T47D (cell line): ENCODE data around the gene MLST8.

ENCODE experiments used
- DNase-seq, 2 experiments: peaks; one replicate each; pipeline versions ENCODE4 v3.0.0 to v3.0.0-alpha.2; 2011 to 2012; ENCODE audit warnings: low read depth in 1 of 2, low spot score in 1 of 2
- JUND ChIP-seq: IDR thresholded peaks from 2 replicates; pipeline ENCODE4 v1.6.1; 2012; ENCODE audit warnings: low read depth
- in situ Hi-C: cut with HindIII; loops from 2 replicates; pipeline ENCODE4 v1.10.0; 2016; ENCODE audit warnings: low sequenced_read_pairs, low pct_unique_long_range_greater_than_20kb

MLST8 gene

GRCh38 chr16:2165861-2166260 is 39.4 kb upstream of the MLST8 start:
- no peak for DNase-seq
- no peak for TF ChIP-seq JUND
- in situ Hi-C loops = no loop called here

- TF ChIP-seq JUND = no peak
- in situ Hi-C loops = no loop called here
- DNase-seq = peak in 1 of 2 experiments; percentile 20
These were observed 38.8 kb upstream of the MLST8 start for GRCh38 chr16:2166263-2167067.

GRCh38 chr16:2167068-2167638 is 38.1 kb upstream of the MLST8 start:
- no peak for TF ChIP-seq JUND
- DNase-seq = no peak

GRCh38 chr16:2170080-2170479 is 35.2 kb upstream of the MLST8 start:
- no peak for DNase-seq
- TF ChIP-seq JUND = no peak
- in situ Hi-C loops = no loop called here

More at GRCh38 chr16:2167068-2167638, 38.1 kb upstream of the MLST8 start:
- in situ Hi-C loops = no loop called here

- no peak for DNase-seq
- no peak for TF ChIP-seq JUND
- in situ Hi-C loops = no loop called here
These were observed 34.4 kb upstream of the MLST8 start for GRCh38 chr16:2170587-2171435.

GRCh38 chr16:2171601-2172178 is 33.6 kb upstream of the MLST8 start:
- DNase-seq = no peak
- in situ Hi-C loops = no loop called here
- no peak for TF ChIP-seq JUND

- DNase-seq = no peak
- no peak for TF ChIP-seq JUND
- in situ Hi-C loops = no loop called here
These were observed 32.4 kb upstream of the MLST8 start for GRCh38 chr16:2172688-2173335.

GRCh38 chr16:2173366-2173765 is 31.9 kb upstream of the MLST8 start:
- no peak for DNase-seq
- no peak for TF ChIP-seq JUND
- in situ Hi-C loops = no loop called here

- no peak for TF ChIP-seq JUND
- DNase-seq = no peak
- in situ Hi-C loops = no loop called here
These were observed 31.3 kb upstream of the MLST8 start for GRCh38 chr16:2173916-2174315.

- in situ Hi-C loops = no loop called here
- no peak for TF ChIP-seq JUND
- no peak for DNase-seq
These were observed 30.7 kb upstream of the MLST8 start for GRCh38 chr16:2174396-2175131.

- TF ChIP-seq JUND = no peak
- in situ Hi-C loops = no loop called here
- no peak for DNase-seq
These were observed 29.8 kb upstream of the MLST8 start for GRCh38 chr16:2175454-2175853.
